Measurements from ENCODE around the gene ATG13.

DNA sequence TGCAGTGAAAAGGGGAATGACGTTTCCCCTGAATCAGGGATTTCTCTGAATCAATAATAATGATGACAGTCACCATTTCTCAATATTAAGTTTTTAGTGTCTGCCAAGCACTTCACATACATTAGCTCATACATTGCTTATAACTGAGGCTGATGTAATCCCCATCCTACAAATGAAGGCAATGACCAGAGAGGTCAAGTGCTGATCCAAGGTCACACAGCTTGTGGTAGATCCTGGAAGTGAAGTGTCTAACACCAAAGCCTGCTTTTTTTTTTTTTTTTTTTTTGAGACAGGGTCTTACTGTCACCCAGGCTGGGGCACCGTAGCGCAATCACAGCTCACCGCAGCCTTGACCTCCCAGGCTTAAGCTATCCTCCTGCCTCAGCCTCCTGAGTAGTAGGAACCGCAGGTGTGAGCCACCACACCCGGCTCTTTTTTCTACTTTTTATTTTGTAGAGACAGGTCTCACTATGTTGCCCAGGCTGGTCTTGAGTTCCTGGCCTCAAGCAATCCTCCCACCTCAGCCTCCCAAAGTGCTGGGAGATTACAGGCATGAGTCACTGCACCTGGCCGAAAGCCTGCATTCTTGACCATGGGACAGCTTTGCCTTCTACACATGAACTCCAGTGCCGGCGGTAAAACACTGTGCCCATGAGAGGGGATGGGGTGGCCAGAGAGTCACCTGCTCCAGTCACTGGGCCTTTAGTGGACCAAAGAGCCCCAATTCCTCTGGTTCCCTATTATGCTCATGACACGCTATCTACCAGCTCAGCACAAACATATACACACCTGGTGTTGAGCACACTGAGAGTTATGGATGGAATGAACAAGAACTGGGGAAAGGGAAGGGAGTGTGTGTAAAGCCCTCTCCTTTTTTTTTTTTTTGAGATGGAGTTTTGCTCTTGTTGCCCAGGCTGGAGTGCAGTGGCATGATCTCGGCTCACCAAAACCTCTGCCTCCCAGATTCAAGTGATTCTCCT lies 65.7 kb downstream of the ATG13 start:
- TF ChIP-seq, protein P1, sequence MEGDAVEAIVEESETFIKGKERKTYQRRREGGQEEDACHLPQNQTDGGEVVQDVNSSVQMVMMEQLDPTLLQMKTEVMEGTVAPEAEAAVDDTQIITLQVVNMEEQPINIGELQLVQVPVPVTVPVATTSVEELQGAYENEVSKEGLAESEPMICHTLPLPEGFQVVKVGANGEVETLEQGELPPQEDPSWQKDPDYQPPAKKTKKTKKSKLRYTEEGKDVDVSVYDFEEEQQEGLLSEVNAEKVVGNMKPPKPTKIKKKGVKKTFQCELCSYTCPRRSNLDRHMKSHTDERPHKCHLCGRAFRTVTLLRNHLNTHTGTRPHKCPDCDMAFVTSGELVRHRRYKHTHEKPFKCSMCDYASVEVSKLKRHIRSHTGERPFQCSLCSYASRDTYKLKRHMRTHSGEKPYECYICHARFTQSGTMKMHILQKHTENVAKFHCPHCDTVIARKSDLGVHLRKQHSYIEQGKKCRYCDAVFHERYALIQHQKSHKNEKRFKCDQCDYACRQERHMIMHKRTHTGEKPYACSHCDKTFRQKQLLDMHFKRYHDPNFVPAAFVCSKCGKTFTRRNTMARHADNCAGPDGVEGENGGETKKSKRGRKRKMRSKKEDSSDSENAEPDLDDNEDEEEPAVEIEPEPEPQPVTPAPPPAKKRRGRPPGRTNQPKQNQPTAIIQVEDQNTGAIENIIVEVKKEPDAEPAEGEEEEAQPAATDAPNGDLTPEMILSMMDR (conservative IDR thresholded peaks at IDR 0.05): no peak
- no peak for TF ChIP-seq ZFX (IDR thresholded peaks at IDR 0.05)

All from C4-2B (cell line).